HEK293 (cell line): Measurements from ENCODE around the gene FAM32A.
A peak's percentile ranks its signal among the peaks of the same experiment; 100 is the strongest.

ENCODE experiments used
- BCL11B ChIP-seq: fragments of 450-650 bp; formaldehyde crosslinking; IDR thresholded peaks from 2 replicates; pipeline ENCODE4 v1.5.1; 2016; ENCODE audit warnings: low read depth, missing biosample characterization, missing genetic modification characterization
- FEZF1 ChIP-seq: fragments of 450-650 bp; formaldehyde crosslinking; IDR thresholded peaks from 2 replicates; pipeline ENCODE4 v1.5.1; 2016; ENCODE audit warnings: missing biosample characterization, missing genetic modification characterization
- GLI4 ChIP-seq: fragments of 450-650 bp; formaldehyde crosslinking; IDR thresholded peaks from 2 replicates; pipeline ENCODE4 v1.5.1; 2016; ENCODE audit warnings: missing biosample characterization, missing genetic modification characterization
- MZF1 ChIP-seq: fragments of 450-650 bp; formaldehyde crosslinking; IDR thresholded peaks from 2 replicates; pipeline ENCODE4 v1.5.1; 2017; ENCODE audit warnings: missing biosample characterization, missing genetic modification characterization, borderline replicate concordance
- RBAK ChIP-seq: fragments of 450-650 bp; formaldehyde crosslinking; IDR thresholded peaks from 2 replicates; pipeline ENCODE4 v1.5.1; 2016; ENCODE audit warnings: missing biosample characterization, missing genetic modification characterization
- SCRT2 ChIP-seq: fragments of 450-650 bp; formaldehyde crosslinking; IDR thresholded peaks from 2 replicates; pipeline ENCODE4 v1.5.1; 2016; ENCODE audit warnings: missing biosample characterization, missing genetic modification characterization
- SP2 ChIP-seq: fragments of 450-650 bp; formaldehyde crosslinking; IDR thresholded peaks from 2 replicates; pipeline ENCODE4 v1.5.1; 2016; ENCODE audit warnings: missing biosample characterization, missing genetic modification characterization
- SP3 ChIP-seq: fragments of 450-650 bp; formaldehyde crosslinking; IDR thresholded peaks from 2 replicates; pipeline ENCODE4 v1.5.1; 2016; ENCODE audit warnings: missing biosample characterization, missing genetic modification characterization
- SP7 ChIP-seq: fragments of 450-650 bp; formaldehyde crosslinking; IDR thresholded peaks from 2 replicates; pipeline ENCODE4 v1.5.1; 2016; ENCODE audit warnings: missing biosample characterization, missing genetic modification characterization
- YY1 ChIP-seq: fragments of 450-650 bp; formaldehyde crosslinking; IDR thresholded peaks from 2 replicates; pipeline ENCODE4 v1.5.1; 2018; ENCODE audit warnings: missing biosample characterization, missing genetic modification characterization
- ZBTB17 ChIP-seq: fragments of 450-650 bp; formaldehyde crosslinking; IDR thresholded peaks from 2 replicates; pipeline ENCODE4 v1.5.1; 2016; ENCODE audit warnings: missing biosample characterization, missing genetic modification characterization
- ZBTB26 ChIP-seq: fragments of 450-650 bp; formaldehyde crosslinking; optimal IDR thresholded peaks from 2 replicates; pipeline ENCODE3; 2016; ENCODE audit warnings: missing biosample characterization, mild to moderate bottlenecking, missing genetic modification characterization
- ZBTB48 ChIP-seq: fragments of 450-650 bp; formaldehyde crosslinking; IDR thresholded peaks from 2 replicates; pipeline ENCODE4 v1.5.1; 2016; ENCODE audit warnings: missing biosample characterization, missing genetic modification characterization
- ZBTB6 ChIP-seq: fragments of 450-650 bp; formaldehyde crosslinking; IDR thresholded peaks from 2 replicates; pipeline ENCODE4 v1.5.1; 2017; ENCODE audit warnings: missing biosample characterization, missing genetic modification characterization
- ZNF16 ChIP-seq: fragments of 450-650 bp; formaldehyde crosslinking; IDR thresholded peaks from 2 replicates; pipeline ENCODE4 v1.5.1; 2016; ENCODE audit warnings: low read depth, missing biosample characterization, missing genetic modification characterization
- ZNF280D ChIP-seq: fragments of 450-650 bp; formaldehyde crosslinking; IDR thresholded peaks from 2 replicates; pipeline ENCODE4 v1.5.1; 2016; ENCODE audit warnings: missing biosample characterization, missing genetic modification characterization
- ZNF311 ChIP-seq: fragments of 450-650 bp; formaldehyde crosslinking; IDR thresholded peaks from 2 replicates; pipeline ENCODE4 v1.5.1; 2017; ENCODE audit warnings: missing biosample characterization, missing genetic modification characterization, borderline replicate concordance
- ZNF394 ChIP-seq: fragments of 450-650 bp; formaldehyde crosslinking; IDR thresholded peaks from 2 replicates; pipeline ENCODE4 v1.5.1; 2016; ENCODE audit warnings: missing biosample characterization, missing genetic modification characterization, mild to moderate bottlenecking, moderate library complexity, borderline replicate concordance
- ZNF488 ChIP-seq: fragments of 450-650 bp; formaldehyde crosslinking; IDR thresholded peaks from 2 replicates; pipeline ENCODE4 v1.5.1; 2016; ENCODE audit warnings: missing biosample characterization, missing genetic modification characterization
- ZNF521 ChIP-seq: fragments of 450-650 bp; formaldehyde crosslinking; IDR thresholded peaks from 2 replicates; pipeline ENCODE4 v1.5.1; 2017; ENCODE audit warnings: missing biosample characterization, mild to moderate bottlenecking, missing genetic modification characterization
- ZNF658 ChIP-seq: fragments of 450-650 bp; formaldehyde crosslinking; IDR thresholded peaks from 2 replicates; pipeline ENCODE4; 2016; ENCODE audit warnings: missing biosample characterization, missing genetic modification characterization
- ZNF670 ChIP-seq: fragments of 450-650 bp; formaldehyde crosslinking; IDR thresholded peaks from 2 replicates; pipeline ENCODE4 v1.5.1; 2016; ENCODE audit warnings: missing biosample characterization, missing genetic modification characterization, low read depth
- ZNF791 ChIP-seq: fragments of 450-650 bp; formaldehyde crosslinking; IDR thresholded peaks from 2 replicates; pipeline ENCODE4 v1.5.1; 2016; ENCODE audit warnings: missing biosample characterization, missing genetic modification characterization
- ZNF830 ChIP-seq: fragments of 450-650 bp; IDR thresholded peaks from 2 replicates; pipeline ENCODE4 v1.5.0; 2018; ENCODE audit warnings: missing biosample characterization, missing genetic modification characterization, low read depth, mild to moderate bottlenecking, moderate library complexity
- TF ChIP-seq, protein P1 (sequence below): IDR thresholded peaks from 2 replicates; pipeline ENCODE4 v1.6.1; 2011; ENCODE audit warnings: mild to moderate bottlenecking, low read depth, low read length, borderline replicate concordance
- TF ChIP-seq, protein P2 (sequence below): fragments of 450-650 bp; formaldehyde crosslinking; IDR thresholded peaks from 2 replicates; pipeline ENCODE4 v1.5.1; 2017; ENCODE audit warnings: missing biosample characterization, missing genetic modification characterization
- TF ChIP-seq, protein P3 (sequence below): fragments of 450-650 bp; formaldehyde crosslinking; conservative IDR thresholded peaks from 2 replicates; pipeline ENCODE4 v1.5.1; 2016; ENCODE audit warnings: low read depth, missing biosample characterization, missing genetic modification characterization

The FAM32A gene

DNA sequence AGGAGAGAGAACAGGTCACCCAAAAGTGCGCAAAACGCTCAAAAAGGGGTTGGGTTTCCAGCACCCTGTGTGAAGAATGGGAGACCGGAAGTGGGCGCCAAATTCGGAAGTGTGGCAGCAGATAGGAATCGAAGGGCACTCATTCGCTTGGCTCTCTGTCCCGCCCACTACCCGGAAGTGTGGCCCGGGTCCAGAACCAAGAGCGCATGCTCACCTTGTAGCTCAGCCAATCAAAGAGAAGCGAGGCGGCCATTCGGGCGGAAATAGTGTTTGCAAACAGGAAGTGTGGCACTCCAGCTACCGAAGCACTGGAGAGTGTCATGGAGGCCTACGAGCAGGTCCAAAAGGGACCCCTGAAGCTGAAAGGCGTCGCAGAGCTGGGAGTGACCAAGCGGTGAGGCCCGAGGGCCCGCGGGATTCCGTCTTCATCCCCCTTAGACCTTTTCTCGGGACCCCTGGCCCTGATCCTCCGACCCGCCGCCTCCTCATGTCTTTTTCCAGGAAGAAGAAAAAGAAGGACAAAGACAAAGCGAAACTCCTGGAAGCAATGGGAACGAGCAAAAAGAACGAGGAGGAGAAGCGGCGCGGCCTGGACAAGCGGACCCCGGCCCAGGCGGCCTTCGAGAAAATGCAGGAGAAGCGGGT, at the start of gene FAM32A (continued):
- peak; percentile 84 for TF ChIP-seq SP3
- TF ChIP-seq ZNF521 (tag by site-specific recombination) = no peak
- TF ChIP-seq, protein P1, sequence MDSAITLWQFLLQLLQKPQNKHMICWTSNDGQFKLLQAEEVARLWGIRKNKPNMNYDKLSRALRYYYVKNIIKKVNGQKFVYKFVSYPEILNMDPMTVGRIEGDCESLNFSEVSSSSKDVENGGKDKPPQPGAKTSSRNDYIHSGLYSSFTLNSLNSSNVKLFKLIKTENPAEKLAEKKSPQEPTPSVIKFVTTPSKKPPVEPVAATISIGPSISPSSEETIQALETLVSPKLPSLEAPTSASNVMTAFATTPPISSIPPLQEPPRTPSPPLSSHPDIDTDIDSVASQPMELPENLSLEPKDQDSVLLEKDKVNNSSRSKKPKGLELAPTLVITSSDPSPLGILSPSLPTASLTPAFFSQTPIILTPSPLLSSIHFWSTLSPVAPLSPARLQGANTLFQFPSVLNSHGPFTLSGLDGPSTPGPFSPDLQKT = peak; percentile 98
- no peak for TF ChIP-seq ZNF658 (tag by site-specific recombination)
- no peak for TF ChIP-seq ZNF16 (tag by site-specific recombination)
- no peak for TF ChIP-seq ZNF488 (tag by site-specific recombination)
- TF ChIP-seq ZNF670 = no peak
- no peak for TF ChIP-seq MZF1 (tag by site-specific recombination)
- no peak for TF ChIP-seq GLI4 (tag by site-specific recombination)
- TF ChIP-seq SP2 (tag by site-specific recombination) = peak; percentile 99
- TF ChIP-seq YY1 (tag by site-specific recombination) = peak; percentile 93
- TF ChIP-seq, protein P2, sequence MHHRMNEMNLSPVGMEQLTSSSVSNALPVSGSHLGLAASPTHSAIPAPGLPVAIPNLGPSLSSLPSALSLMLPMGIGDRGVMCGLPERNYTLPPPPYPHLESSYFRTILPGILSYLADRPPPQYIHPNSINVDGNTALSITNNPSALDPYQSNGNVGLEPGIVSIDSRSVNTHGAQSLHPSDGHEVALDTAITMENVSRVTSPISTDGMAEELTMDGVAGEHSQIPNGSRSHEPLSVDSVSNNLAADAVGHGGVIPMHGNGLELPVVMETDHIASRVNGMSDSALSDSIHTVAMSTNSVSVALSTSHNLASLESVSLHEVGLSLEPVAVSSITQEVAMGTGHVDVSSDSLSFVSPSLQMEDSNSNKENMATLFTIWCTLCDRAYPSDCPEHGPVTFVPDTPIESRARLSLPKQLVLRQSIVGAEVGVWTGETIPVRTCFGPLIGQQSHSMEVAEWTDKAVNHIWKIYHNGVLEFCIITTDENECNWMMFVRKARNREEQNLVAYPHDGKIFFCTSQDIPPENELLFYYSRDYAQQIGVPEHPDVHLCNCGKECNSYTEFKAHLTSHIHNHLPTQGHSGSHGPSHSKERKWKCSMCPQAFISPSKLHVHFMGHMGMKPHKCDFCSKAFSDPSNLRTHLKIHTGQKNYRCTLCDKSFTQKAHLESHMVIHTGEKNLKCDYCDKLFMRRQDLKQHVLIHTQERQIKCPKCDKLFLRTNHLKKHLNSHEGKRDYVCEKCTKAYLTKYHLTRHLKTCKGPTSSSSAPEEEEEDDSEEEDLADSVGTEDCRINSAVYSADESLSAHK (tag by site-specific recombination) = no peak
- no peak for TF ChIP-seq BCL11B
- TF ChIP-seq ZBTB17 = peak; percentile 56
- no peak for TF ChIP-seq SCRT2 (tag by site-specific recombination)
- TF ChIP-seq ZNF311 (tag by site-specific recombination) = no peak
- TF ChIP-seq, protein P3, sequence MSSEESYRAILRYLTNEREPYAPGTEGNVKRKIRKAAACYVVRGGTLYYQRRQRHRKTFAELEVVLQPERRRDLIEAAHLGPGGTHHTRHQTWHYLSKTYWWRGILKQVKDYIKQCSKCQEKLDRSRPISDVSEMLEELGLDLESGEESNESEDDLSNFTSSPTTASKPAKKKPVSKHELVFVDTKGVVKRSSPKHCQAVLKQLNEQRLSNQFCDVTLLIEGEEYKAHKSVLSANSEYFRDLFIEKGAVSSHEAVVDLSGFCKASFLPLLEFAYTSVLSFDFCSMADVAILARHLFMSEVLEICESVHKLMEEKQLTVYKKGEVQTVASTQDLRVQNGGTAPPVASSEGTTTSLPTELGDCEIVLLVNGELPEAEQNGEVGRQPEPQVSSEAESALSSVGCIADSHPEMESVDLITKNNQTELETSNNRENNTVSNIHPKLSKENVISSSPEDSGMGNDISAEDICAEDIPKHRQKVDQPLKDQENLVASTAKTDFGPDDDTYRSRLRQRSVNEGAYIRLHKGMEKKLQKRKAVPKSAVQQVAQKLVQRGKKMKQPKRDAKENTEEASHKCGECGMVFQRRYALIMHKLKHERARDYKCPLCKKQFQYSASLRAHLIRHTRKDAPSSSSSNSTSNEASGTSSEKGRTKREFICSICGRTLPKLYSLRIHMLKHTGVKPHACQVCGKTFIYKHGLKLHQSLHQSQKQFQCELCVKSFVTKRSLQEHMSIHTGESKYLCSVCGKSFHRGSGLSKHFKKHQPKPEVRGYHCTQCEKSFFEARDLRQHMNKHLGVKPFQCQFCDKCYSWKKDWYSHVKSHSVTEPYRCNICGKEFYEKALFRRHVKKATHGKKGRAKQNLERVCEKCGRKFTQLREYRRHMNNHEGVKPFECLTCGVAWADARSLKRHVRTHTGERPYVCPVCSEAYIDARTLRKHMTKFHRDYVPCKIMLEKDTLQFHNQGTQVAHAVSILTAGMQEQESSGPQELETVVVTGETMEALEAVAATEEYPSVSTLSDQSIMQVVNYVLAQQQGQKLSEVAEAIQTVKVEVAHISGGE (tag by site-specific recombination) = peak; percentile 95
- no peak for TF ChIP-seq ZNF830 (tag by site-specific recombination)
- 0 out of 2 replicates have a peak, but pooled peaks have one; percentile 31 for TF ChIP-seq SP7 (tag by site-specific recombination)
- no peak for TF ChIP-seq ZNF791 (tag by site-specific recombination)
- TF ChIP-seq ZBTB6 (tag by site-specific recombination) = peak; percentile 64; the same call in 1 of the 2 replicates
- no peak for TF ChIP-seq RBAK (tag by site-specific recombination)
- no peak for TF ChIP-seq FEZF1 (tag by site-specific recombination)
- TF ChIP-seq ZNF394 (tag by site-specific recombination) = peak; percentile 42; the same call in 1 of the 2 replicates
- no peak for TF ChIP-seq ZNF280D (tag by site-specific recombination)
- no peak for TF ChIP-seq ZBTB48 (tag by site-specific recombination)
- peak; percentile 11 for TF ChIP-seq ZBTB26 (tag by site-specific recombination)
